Cardiac septum (tissue), 1 donor: ENCODE results near the gene FNDC3B. TPM values are rescaled to one million over a fixed set of nuclear protein-coding genes. Genes with fewer than 3 reads are reported as not detected.

Source experiments
- DNase-seq: peaks from one replicate; pipeline ENCODE4 v3.0.0-alpha.2; 2020; ENCODE audit warnings: low spot score
- intact Hi-C: fragments of 100-400 bp; cut with DNase I; formaldehyde crosslinking; loops from one replicate; pipeline ENCODE4 v1.14.0; 2022
- total RNA-seq: library from RNA; stranded (reverse); fragmentation: NEBNext Ultra II Directional; extraction: Animal tissue kit (Norgen Biotek cat#: 25700); gene quantifications from one replicate; pipeline ENCODE4 v1.2.1, GENCODE V29; 2021
- donor health status: DM: no; HTN: no; CAD: no.

The FNDC3B gene
- total RNA-seq, 1 donor from 2014 or later, result 139 TPM

DNA sequence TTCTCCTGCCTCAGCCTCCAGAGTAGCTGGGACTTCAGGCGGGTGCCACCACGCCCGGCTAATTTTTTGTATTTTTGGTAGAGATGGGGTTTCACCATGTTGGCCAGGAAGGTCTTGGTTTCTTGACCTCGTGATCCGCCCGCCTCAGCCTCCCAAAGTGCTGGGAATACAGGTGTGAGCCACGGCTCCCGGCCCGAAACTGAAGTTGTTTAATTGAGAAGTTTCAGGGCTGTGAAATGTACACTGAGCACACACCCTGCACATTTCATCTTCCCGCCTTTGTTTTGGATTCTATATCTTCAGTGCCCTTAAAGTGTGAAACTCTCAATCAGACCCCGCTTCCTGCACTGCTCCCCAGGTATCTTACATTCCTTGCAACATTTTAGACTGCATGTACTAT is 149.1 kb downstream of the FNDC3B start:
- intact Hi-C loops, result no loop called here
- DNase-seq, result no peak

DNA sequence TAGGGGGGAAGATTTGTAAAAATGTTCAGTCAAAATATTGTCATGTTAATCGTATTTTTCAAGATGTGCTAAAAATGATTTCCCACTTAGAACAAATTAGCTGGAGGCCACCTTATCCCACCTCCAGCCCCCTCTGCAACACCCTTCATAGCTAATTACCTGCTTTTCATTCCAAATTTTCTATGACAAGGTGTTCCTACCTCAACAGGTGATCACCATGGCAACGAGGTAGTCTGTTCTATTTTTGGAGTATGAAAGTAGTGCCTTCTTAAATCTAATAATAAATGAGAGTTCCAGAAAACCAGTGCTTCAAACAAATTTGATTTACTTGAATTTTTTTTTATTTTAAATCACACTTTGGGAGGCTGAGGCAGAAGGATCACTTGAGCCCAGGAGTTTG is 149.8 kb downstream of the FNDC3B start:
- intact Hi-C loops, result no loop called here
- no peak for DNase-seq

DNA sequence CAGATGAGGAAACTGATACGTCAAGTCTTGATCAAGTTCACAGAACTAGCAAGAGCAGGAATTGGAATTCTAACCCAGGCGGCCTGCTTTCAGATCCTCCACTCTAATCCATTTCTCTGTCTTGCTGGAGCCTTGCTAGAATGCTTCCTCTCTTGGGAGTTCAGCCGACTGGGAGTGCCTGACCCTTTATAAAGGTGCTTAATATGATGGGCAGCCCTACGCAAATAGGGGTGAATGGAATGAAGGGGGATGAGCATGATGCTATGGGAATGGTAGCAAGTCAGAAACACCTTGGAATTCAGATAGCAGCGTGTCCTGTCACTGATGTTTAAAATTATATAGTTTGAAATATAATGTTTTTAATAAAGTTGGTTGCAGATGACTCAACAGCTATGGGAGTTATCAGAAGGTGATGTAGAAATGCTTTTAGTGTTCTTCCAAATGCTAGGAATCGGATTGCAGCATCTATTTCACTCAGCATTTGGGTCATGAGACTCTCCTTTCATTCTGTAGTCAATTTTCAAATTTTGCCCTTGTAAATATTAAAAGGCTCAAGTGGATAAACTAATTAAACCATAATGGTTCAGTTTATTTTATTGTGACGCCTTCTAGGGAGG is 150.7 kb downstream of the FNDC3B start:
- no peak for DNase-seq
- intact Hi-C loops, result no loop called here

DNA sequence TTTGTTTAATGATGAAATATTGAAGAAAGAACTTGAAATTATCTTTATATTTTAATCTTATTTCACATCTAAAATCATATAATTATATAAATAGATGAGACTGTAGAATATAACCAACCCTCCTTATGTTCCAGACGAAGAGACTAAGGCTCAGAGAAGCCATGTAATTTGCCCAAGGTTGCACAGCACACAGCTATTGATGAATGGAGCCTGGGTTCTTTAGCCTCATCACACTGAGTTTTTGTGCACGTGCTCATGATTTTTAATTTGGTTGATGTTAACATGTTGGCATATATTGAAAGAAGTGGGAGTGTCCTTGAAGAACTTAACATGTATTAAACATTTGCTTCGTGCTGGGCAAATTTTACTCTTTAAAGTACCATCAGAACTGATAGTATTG is 151.6 kb downstream of the FNDC3B start:
- DNase-seq, result no peak
- intact Hi-C loops, result no loop called here

DNA sequence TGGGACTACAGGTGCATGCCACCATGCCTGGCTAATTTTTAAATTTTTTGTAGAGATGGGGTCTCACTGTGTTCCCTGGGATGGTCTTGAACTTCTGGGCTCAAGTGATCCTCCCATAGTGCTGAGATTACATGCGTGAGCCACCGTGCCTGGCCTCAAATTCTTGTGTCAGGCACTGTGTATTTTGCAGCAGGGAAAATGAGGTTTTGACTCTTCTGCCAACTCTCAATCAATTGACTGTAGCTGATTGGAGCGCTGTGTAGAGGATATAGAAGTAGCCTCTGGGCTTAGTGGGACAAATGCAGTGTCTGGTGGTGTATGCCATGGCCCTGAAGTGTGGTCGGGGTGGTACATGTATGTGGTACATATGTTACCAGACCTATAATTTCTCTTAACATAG is 152.3 kb downstream of the FNDC3B start:
- intact Hi-C loops, result no loop called here
- no peak for DNase-seq

DNA sequence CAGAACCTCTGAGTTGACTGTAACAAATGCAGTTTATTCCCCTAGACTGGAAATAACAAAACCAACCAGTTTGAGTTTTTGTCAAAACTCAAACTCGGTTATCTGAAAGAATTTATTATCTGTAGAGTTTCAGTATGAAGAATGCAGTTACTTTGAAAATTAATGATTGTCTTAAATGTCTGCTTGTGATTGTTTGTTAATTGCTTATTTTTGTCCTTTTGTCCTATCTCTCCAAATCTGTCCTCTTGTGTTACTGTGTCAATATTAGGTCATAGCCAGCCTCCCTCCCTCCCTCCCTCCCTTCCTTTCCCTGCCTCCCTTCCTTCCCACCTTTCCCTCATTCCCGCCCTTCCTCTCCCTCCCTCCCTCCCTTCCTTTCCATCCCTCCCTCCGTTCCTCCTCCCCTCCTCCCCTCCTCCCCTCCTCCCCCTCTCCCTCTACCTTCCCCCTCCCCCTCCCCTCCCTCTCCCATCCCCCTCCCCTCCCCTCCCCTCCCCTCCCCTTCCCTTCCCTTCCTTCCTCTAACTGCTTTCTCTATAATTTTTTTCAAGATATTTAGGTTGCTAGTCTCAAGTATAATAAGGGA is 153.5 kb downstream of the FNDC3B start:
- intact Hi-C loops, result no loop called here
- no peak for DNase-seq

DNA sequence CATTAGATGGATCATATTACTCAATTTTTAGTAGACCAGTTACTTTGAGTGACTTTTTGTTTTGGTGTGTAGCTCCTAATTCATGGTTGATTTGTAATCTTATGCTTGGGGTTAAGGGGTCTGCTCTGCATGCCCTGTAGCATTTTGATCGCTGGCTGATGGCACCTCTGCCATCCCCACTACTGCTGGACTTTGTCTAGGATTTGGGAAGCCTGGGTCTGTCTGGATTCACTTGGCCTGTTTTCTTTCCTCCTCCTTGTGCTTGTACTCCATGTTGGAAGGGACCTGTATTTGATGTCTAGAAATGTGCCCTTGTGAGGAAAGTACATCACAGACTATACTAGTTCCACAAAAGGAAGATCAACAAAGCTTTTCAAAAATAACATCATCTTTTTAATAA is 154.1 kb downstream of the FNDC3B start:
- intact Hi-C loops, result no loop called here
- DNase-seq, result no peak

DNA sequence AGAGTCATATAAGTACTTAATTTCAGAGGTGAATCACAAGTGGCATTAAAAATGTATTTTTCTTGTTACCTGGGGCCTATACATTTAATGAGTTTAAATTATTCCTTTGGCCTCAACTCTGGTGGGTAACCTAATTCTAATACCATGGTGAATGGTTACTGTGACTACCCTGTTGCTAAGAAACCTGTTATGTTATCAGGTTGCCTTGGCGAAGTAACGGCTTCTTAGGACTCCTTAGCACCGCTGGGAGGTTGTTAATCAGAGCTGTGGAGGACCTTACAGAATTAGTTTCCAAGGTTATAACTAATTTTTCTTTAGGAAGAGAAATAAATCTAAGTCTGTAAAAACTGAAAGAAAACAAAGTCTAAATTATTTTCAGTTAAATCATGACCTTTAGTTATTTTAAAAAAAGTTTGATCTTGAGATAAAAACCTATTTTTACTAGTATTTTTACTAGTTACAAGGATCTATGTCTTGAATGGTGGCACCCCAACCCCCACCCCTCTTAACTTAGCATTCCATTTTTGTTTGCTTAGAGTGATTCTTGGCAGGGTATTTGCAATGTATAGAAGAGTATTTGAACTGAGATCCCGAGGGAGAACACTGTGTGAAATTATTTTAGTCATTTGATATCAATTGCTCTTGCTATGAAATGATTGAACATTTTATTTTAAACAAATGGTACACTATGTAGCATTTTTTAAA is 155.5 kb downstream of the FNDC3B start:
- intact Hi-C loops, result no loop called here
- no peak for DNase-seq

DNA sequence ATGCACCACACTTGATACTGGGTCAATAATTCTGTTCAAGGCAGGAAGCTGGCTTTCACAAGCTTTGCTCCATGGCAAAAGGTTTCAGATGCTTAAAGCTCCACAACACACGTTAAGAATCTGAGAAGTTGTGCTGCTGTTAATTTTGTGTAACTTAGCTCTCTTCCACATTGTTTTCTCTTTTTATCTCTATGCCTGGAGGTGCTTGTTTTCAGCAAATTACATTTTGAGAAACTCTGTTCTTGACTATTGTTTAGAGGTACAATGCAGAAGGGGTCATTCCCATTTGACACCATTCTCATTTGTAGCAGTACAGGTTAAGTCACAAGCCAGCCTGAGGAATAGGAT is 156.0 kb downstream of the FNDC3B start:
- intact Hi-C loops, result no loop called here
- DNase-seq, result no peak

DNA sequence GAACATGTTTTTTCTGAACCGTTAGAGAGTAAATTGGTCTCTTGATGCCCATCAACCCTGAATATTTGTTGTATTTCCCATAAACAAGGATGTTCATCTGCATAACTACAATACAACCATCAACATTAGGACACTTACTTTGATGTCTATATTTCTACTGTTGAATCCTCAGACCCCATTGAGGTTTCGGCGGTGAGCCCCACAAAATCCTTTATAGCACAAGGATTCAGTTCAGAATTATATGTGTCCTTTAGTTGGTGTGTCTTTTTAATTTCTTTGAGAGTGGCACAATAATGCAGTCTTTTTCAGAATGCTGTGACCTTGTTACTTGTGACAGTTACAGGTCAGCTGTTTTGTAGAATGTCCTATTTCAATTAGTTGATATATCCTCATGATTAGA is 158.0 kb downstream of the FNDC3B start:
- no peak for DNase-seq
- intact Hi-C loops, result no loop called here

DNA sequence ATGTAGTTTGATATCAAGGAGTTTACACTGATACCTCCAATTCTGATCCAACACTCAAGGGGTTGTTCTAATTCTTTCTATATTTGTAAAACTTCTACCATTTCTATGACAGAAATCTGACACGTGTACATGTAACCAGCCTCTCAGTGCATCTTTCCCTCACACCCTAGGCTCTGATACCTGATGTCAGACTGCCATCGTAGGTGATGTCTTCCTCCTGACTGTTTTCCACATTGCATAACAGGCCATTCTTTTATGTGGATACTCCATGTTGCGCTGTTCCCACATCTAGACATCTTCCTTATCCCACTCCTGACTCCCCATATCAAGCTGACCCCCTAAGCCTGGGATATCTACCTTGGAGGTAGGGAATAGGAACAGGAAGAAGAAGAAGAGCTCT is 159.1 kb downstream of the FNDC3B start:
- intact Hi-C loops, result no loop called here
- DNase-seq, result no peak

DNA sequence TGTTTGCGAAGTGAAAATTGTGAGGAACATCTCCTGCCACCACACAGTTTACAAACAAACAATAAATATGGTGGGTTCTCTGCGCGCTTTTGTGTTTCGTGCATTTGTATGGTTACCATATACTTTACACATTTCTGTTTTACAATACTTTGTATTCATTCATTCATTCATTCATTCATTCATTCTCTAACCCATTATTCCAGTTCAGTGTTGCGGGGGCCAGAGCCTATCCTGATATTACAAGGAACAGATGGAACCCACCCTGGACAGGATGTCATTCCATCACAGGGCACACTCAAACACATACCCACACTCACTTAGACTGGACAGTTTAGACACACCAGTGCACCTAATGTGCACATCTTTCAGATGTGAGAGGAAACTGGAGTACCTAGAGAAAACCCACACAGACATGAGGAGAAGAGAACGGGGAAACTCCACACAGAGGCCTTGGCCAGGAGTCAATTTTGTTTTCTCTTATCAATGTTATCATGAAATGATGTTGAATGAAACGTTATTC is 160.5 kb downstream of the FNDC3B start:
- intact Hi-C loops, result loop anchor here (5.0 kb wide), 3 partner anchors 57 to 117 kb away; no protein-coding TSS in a partner anchor
- no peak for DNase-seq

DNA sequence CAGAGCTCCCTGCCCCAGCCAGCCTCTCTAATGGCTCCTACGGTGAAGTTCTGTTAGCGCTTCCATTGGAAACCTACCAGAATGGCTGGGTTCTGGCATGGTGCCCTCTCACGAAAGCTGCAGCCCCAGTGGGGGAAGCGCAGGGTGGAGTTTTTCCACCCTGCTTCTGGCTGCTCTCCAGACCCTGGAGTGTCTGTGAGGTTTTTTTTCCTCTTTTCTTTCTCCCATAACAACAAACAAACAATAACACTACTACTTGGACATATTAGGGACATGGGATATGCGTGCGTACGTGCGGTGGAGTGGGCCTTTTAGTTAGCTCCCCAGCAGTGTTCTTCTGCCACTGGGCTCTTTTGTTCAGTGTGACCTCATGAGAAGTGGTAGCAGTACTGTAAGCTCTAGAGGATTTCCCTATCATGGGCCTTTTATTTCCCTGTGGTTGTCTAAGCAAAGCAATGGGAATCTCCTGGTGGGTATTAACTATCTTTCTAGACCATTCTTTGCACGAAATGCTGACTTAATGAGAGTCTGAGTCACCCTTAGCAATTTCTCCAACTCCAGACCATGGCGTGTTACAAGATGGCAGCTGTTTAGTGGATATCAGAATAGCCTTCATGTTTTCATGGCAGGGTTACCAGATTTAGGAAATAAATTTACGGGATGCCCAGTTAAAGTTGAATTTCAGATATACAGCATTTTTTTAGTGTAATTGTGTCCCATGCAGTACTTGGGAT is 161.9 kb downstream of the FNDC3B start:
- intact Hi-C loops, result loop anchor here (5.0 kb wide), 3 partner anchors 56 to 116 kb away; no protein-coding TSS in a partner anchor
- peak; percentile 90 for DNase-seq

DNA sequence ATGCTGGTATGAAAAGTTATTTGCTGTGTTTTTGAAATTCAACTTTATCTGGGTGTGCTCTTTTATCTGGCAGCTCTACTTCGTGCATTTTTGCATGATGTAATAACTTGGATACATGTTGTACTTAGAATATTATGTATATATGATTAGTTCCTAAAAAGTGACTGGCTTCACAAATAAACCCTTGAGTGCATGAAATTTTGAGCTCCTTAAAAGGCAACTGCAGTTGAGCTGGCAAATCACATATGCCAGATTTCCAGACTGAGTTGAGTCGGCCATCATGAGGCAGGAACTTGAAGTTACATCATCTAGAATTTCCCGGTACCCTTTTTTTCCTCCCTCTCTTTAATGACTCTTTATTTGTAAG is 162.5 kb downstream of the FNDC3B start:
- no peak for DNase-seq
- intact Hi-C loops, result loop anchor here (2.0 to 5.0 kb wide), 4 partner anchors 55 to 161 kb away; no protein-coding TSS in a partner anchor

DNA sequence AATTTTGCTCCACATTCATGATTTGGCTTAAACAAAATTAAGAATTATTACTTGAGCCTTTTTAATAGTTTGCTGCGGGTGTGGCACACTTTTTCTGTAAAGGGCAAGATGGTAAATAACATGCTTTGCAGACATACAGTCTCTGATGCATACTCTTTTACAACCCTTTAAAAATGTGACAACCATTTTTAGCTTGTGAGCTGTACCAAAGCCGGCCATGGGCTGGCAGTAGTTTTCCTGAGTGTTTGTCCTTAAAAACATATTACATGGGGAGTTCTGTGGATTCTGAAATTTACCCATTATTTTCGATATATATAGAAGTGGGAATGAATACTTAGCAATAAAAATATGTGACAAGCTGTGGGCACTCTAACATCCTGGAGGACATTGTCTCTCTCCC is 163.4 kb downstream of the FNDC3B start:
- intact Hi-C loops, result loop anchor here (2.0 to 5.0 kb wide), 4 partner anchors 55 to 162 kb away; no protein-coding TSS in a partner anchor
- no peak for DNase-seq

DNA sequence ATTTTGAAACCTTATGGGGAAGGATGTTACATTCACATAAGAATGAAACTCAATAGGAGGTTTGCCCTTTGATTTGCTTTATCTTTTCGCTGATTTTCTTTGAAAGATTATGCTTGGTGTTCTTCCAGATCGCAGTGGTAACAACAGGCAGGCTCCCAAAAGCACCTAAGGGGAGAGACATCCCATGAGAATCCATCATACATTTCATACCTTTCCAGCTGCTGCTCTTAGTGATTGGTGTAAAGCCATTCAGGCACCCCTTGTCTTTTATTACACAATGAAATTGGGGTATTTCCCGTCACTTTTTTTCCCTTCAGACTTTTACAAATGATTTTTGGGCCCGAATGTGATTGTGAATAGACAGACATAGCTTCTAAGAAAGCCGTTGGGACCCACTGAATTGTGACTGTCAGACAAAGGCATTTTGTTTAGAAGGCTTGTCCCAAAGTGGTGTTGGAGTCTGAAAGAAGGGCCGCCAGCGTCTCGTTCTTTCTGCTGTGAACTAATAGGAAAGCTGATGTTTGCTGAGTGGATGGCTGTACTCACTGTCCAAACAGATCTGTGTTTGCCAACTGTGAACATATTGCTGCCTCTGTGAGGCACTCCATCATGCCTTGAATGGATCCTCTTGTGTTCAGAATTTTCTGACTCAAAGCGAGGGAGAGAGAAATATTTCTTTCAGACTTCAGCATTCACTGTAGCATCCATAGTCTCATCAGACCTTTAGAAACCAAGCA is 164.3 kb downstream of the FNDC3B start:
- no peak for DNase-seq
- intact Hi-C loops, result loop anchor here (2.0 to 5.0 kb wide), 4 partner anchors 54 to 163 kb away; no protein-coding TSS in a partner anchor

DNA sequence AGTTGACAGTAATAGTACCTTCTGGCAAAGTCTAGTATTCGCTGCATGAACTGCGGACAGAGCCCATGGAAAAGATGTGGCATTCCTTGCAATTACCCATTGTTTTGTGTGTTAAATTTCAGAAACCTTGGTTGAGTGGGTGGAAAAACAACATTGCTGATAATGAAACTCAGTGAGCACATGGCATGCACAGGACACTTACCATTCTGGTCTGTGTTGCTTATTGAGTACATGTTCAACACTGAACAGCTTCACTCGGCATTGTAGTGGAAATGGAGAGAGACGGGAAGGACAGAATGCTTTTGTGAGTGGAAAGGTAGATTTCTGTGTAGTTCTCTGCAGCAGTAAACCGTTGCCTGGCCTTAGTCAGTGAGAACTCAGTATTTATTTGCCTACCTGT is 165.3 kb downstream of the FNDC3B start:
- intact Hi-C loops, result loop anchor here (5.0 kb wide), 3 partner anchors 53 to 113 kb away; no protein-coding TSS in a partner anchor
- no peak for DNase-seq

DNA sequence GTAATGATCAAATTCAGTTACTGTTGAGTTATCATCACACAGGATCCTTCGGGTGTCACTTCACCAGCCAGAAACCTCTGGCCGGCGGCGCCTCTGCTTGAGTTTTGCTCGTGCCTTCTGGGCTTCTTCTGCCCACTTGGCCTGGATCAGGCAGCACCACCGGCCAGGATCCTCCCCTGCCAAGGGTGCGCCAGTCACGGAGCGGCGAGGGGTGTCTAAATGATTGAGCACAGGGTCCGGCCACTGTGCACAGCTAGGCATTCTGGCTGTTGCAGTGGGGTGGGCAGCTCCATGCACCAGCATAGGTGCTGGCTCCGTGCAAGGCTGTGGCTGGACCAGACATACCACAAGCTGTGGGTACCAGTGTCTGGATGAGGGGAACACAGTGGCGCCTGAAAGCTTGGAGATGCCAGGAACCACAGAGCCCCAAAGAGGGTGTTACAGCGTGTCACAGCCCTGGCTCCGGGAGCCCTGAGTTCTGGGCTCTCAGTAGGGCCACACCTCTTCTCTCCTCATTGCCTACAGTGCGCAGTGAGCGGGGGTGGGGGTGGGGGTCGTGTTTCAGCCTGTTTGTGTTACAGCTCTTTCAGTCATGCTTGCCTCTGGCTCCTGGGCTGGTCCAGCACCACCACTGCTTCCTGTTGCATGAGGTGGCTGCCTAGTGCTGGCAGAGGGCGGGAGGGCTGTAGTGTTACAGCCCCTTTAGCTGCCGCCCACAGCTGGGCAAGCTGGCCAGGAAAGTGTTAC is 169.4 kb downstream of the FNDC3B start:
- no peak for DNase-seq
- intact Hi-C loops, result no loop called here
